Liver (tissue), 3 donors: ENCODE data around the gene TEX51.

ENCODE experiments used
- MAX ChIP-seq: IDR thresholded peaks from 2 replicates; pipeline ENCODE4 v1.6.1; 2016; ENCODE audit warnings: antibody characterized with exemption
- RAD21 ChIP-seq, 2 donors: IDR thresholded peaks; 2 replicates each; pipeline ENCODE4 v1.6.1; 2016; ENCODE audit warnings: antibody characterized with exemption in 2 of 2, mild to moderate bottlenecking in 2 of 2
- TAF1 ChIP-seq: conservative IDR thresholded peaks from 2 replicates; pipeline ENCODE4 v1.6.1; 2016; ENCODE audit warnings: antibody characterized with exemption, mild to moderate bottlenecking
- YY1 ChIP-seq: IDR thresholded peaks from 2 replicates; pipeline ENCODE4 v1.6.1; 2016; ENCODE audit warnings: antibody characterized with exemption, mild to moderate bottlenecking
- TF ChIP-seq, protein P1 (sequence below): fragments of 150-350 bp; IDR thresholded peaks from 2 replicates; pipeline ENCODE4 v1.5.1; 2017; ENCODE audit warnings: improper control_type of control experiment, low read depth, low read length; ENCODE audit not compliant: missing input control
- TF ChIP-seq, protein P2 (sequence below): IDR thresholded peaks from 2 replicates; pipeline ENCODE4 v1.6.1; 2016; ENCODE audit warnings: antibody characterized with exemption, mild to moderate bottlenecking
- donor health status: healthy.
- donor health status: healthy.

DNA sequence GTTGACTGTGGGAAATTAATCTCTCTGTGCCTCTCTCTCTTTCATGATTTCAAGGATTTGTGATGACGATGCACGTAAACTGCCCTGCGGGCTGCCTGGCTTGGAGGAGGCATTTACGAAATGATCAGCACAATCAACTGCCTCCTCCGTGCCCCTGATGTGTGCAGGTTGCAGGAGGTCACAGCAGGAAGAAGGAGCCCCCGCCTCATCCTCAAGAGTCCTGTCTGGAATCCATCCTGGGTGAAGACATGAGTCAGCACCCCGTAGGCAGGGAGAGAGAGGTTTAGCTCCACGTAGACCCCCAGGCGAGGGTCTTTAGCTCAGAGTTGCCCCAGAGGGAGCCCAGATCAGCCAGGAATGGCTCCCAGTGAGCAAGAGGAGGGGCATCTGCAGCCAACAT lies 17.1 kb upstream of the TEX51 start:
- TF ChIP-seq, protein P1, sequence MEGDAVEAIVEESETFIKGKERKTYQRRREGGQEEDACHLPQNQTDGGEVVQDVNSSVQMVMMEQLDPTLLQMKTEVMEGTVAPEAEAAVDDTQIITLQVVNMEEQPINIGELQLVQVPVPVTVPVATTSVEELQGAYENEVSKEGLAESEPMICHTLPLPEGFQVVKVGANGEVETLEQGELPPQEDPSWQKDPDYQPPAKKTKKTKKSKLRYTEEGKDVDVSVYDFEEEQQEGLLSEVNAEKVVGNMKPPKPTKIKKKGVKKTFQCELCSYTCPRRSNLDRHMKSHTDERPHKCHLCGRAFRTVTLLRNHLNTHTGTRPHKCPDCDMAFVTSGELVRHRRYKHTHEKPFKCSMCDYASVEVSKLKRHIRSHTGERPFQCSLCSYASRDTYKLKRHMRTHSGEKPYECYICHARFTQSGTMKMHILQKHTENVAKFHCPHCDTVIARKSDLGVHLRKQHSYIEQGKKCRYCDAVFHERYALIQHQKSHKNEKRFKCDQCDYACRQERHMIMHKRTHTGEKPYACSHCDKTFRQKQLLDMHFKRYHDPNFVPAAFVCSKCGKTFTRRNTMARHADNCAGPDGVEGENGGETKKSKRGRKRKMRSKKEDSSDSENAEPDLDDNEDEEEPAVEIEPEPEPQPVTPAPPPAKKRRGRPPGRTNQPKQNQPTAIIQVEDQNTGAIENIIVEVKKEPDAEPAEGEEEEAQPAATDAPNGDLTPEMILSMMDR = no peak
- TF ChIP-seq TAF1 (no peak), MAX (no peak), YY1 (no peak), RAD21 (IDR thresholded peaks at IDR 0.05) (no peak)
- TF ChIP-seq, protein P2, sequence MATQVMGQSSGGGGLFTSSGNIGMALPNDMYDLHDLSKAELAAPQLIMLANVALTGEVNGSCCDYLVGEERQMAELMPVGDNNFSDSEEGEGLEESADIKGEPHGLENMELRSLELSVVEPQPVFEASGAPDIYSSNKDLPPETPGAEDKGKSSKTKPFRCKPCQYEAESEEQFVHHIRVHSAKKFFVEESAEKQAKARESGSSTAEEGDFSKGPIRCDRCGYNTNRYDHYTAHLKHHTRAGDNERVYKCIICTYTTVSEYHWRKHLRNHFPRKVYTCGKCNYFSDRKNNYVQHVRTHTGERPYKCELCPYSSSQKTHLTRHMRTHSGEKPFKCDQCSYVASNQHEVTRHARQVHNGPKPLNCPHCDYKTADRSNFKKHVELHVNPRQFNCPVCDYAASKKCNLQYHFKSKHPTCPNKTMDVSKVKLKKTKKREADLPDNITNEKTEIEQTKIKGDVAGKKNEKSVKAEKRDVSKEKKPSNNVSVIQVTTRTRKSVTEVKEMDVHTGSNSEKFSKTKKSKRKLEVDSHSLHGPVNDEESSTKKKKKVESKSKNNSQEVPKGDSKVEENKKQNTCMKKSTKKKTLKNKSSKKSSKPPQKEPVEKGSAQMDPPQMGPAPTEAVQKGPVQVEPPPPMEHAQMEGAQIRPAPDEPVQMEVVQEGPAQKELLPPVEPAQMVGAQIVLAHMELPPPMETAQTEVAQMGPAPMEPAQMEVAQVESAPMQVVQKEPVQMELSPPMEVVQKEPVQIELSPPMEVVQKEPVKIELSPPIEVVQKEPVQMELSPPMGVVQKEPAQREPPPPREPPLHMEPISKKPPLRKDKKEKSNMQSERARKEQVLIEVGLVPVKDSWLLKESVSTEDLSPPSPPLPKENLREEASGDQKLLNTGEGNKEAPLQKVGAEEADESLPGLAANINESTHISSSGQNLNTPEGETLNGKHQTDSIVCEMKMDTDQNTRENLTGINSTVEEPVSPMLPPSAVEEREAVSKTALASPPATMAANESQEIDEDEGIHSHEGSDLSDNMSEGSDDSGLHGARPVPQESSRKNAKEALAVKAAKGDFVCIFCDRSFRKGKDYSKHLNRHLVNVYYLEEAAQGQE = no peak
